GM18507 (cell line): ENCODE measurements around the gene RNF10.

Experiments used
- DNase-seq: peaks from one replicate; pipeline ENCODE4 v3.0.0; 2011; ENCODE audit warnings: low read depth; ENCODE audit not compliant: insufficient read length; ENCODE audit errors: extremely low spot score
- FAIRE-seq: peaks from 2 replicates; lab custom pipeline; 2011; peaks lifted over from hg19 to GRCh38; lab: Jason Lieb, UNC

Gene RNF10

GRCh38 chr12:120563495-120563894, 29.3 kb downstream of the RNF10 start:
- FAIRE-seq, result no peak
- no peak for DNase-seq

- FAIRE-seq, result no peak
- no peak for DNase-seq
These were observed 37.1 kb downstream of the RNF10 start for GRCh38 chr12:120571299-120571698.

- FAIRE-seq (no peak), DNase-seq (no peak)
These were observed 39.4 kb downstream of the RNF10 start for GRCh38 chr12:120573560-120573959.

- FAIRE-seq, result no peak
- DNase-seq, result no peak
These were observed 40.0 kb downstream of the RNF10 start for GRCh38 chr12:120574106-120574505.

- no peak for FAIRE-seq
These were observed 45.0 kb downstream of the RNF10 start for GRCh38 chr12:120579179-120579578.

GRCh38 chr12:120580787-120581723, 46.9 kb downstream of the RNF10 start, which contains the start of gene POP5:
TSS of gene POP5 (minus strand) at chr12:120581402. CDS start at chr12:120581362, 40 bp downstream.
- DNase-seq, result peak; percentile 85
- peak; percentile 97 for FAIRE-seq

More at GRCh38 chr12:120579179-120579578, 45.0 kb downstream of the RNF10 start:
- no peak for DNase-seq

GRCh38 chr12:120581998-120582397, 47.8 kb downstream of the RNF10 start:
- DNase-seq (no peak), FAIRE-seq (no peak)

GRCh38 chr12:120583478-120584030, 49.4 kb downstream of the RNF10 start:
- DNase-seq, result peak; percentile 50
- FAIRE-seq, result peak; percentile 58

- no peak for DNase-seq
- no peak for FAIRE-seq
These were observed 50.4 kb downstream of the RNF10 start for GRCh38 chr12:120584343-120585149.

GRCh38 chr12:120586206-120586605, 52.0 kb downstream of the RNF10 start:
- DNase-seq (no peak), FAIRE-seq (no peak)

- DNase-seq (no peak), FAIRE-seq (no peak)
These were observed 52.7 kb downstream of the RNF10 start for GRCh38 chr12:120586860-120587259.

- FAIRE-seq (no peak), DNase-seq (no peak)
These were observed 54.2 kb downstream of the RNF10 start for GRCh38 chr12:120588371-120588770.

GRCh38 chr12:120588948-120589930, 55.1 kb downstream of the RNF10 start:
- DNase-seq, result no peak
- FAIRE-seq, result no peak

- DNase-seq (no peak), FAIRE-seq (no peak)
These were observed 56.7 kb downstream of the RNF10 start for GRCh38 chr12:120590741-120591407.

GRCh38 chr12:120592121-120593049, 58.2 kb downstream of the RNF10 start:
- no peak for FAIRE-seq
- DNase-seq, result no peak

- FAIRE-seq (no peak), DNase-seq (no peak)
These were observed 62.7 kb downstream of the RNF10 start for GRCh38 chr12:120596901-120597300.

GRCh38 chr12:120597861-120598260, 63.7 kb downstream of the RNF10 start:
- FAIRE-seq (no peak), DNase-seq (no peak)
